Activated CD4-positive, alpha-beta T cell treated with anti-CD3 and anti-CD28 coated beads for 1 hour (primary cell): Measurements from ENCODE around the gene CAPN9.
"Not testable (repeated sequence)": the region's sequence is repeated elsewhere in the genome, so short reads cannot be mapped to it uniquely, and the experiment has no call there.

ENCODE experiments used
- DNase-seq: peaks from one replicate; pipeline ENCODE4 v3.0.0-alpha.2; 2020

CAPN9 gene

DNA sequence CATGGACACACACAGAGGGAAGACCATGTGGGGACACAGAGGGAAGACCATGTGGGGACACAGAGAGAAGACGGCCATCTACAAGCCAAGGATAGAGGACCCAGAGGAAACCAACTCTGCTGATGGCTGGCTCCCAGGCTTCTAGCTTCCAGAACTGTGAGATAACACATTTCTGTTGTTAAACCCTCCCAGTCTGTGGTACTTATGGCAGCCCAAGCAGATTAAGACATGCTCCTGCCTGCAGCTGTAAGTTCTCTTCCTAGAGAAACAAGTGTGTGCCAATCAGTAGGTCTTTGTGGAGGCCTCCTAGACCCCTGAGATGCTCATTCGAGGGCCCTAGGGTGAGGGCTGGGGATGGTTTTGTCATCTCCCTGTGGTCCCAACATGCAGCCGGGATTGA, 35.9 kb upstream of the CAPN9 start:
- DNase-seq = no peak

DNA sequence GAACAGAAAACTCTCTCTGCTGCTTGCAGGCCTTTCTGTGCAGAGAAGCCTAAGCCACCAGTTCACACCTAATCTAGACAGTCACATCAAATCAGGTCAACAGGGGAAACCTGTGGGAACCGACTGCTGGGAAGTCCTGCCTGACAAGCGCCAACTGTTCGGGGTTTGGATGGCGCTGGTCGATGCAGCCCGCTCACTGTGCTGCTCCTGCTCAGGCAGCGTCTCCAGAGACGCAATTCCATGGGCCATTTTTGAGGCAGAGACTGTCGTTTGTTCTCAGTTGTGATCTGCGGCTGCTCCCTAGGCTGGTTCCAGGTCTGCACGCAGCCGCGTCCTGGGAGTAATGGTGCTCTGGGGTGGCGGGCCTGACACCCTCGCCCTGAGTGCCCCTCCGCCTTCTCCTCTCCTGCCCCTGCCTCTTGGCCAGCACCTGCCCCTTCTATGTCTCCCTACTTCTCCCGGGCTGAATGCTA, 34.7 kb upstream of the CAPN9 start:
- DNase-seq = no peak

DNA sequence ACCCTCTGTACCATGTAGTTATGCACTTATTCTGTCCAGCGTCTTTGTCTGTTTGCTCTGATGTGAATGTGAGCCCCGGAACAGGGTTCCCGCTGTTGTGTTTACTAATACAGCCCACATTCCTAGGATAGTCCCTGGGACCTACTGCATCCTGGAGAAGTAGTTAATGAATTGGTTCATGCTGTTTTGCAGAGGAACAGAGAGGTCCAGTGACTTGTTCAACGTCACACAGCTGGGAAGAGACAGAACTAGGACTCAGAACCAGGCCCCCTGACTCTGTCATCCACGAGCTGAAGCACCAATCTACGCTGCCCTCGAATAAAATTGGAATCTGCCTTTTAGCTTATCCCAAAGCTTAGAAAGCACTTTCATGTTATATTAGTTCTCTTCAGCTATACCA, 34.0 kb upstream of the CAPN9 start:
- DNase-seq = no peak

DNA sequence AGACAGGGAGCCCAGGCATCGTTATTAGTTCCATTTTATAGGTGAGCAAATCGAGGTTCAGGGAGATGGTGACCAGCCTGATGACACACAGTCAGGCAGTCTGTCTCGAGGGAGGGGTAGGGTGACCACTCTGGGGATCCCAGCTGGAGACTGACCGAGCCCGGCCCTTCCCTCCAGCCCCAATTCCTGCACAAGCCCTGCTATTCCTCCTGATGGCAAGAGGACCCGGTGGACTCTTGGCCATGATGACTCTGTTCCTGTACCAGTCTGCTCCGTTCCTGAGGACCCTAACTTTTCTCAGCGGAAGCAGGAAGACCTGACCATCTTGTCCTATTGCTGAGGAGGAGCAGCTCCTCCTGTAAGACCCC, 33.7 kb upstream of the CAPN9 start:
- DNase-seq = no peak

DNA sequence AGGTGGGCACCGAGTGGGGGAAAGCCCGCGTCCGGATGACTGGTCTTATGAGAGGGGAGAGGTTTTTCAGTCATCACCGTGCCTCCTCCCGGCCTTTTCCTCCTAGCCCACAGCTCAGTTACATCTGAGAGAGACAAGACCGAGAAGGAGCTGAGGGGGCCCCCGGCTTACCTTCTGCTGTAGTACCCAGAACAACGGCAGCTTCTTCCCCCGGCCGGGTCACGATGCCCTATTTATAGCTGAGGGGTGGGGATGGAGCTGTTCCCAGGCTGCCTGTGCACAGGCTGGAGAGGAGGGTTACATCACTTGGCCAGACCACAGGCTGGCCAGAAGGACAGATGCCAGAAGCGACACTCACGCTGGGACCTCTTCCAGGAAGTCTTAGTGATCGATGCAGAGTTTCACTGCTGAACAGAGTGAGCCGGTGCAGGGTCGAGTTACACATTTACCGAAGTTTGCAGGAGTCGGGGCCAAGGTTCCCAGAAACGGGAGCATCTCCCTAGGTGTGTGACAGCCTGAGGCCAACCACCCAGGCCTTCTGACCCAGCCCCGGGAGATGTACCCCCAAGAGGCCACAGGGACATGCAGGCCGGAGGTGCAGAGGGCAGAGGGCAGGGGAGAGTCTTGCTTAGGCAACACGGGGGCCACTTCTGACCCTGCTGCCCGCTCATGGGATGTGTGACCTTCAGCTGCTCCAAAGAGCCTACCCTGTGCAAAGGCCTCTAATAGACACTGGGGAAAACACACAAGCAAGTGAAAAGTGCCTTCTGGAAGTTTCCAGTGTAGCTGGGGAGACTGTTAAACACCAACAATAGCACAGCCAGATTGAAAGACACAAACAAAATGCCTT, 33.0 kb upstream of the CAPN9 start, which contains the start of gene AGT:
TSS of gene AGT (minus strand) at position 208 of the 850 bp plus-strand sequence. CDS start 3,299 bp downstream, outside the sequence.
- no peak for DNase-seq

DNA sequence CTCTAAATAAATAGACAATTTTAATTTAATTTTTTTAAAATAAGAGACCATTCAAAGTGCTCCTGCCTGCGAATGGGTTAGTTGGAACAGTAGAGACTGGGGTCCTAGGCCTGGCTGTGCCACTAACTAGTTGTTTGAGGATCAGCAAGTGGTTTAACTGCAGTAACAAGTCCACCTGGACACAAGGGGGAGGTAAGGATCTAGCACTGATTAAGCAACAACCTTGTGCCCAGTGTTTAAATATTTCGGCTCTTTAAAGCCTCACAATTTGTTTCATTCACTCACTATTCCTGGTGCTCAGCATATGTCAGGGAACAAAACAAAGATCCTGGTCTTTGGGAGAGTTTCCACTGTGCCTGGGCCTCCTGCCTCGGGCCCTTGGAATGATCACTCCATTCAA, 31.7 kb upstream of the CAPN9 start:
- DNase-seq = no peak

DNA sequence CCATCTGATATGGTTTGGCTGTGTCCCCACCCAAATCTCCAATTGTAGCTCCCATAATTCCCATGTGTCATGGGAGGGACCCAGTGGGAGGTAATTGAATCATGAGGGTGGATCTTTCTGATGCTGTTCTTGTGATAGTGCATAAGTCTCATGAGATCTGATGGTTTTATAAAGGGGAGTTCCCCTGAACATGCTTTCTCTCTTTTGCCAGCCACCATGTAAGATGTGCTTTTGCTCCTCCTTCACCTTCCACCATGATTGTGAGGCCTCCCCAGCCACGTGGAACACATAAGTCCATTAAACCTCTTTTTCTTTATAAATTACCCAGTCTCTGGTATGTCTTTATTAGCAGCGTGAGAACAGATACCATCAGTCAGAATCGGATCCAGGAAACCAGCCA, 30.7 kb upstream of the CAPN9 start:
- DNase-seq = not testable (repeated sequence)

DNA sequence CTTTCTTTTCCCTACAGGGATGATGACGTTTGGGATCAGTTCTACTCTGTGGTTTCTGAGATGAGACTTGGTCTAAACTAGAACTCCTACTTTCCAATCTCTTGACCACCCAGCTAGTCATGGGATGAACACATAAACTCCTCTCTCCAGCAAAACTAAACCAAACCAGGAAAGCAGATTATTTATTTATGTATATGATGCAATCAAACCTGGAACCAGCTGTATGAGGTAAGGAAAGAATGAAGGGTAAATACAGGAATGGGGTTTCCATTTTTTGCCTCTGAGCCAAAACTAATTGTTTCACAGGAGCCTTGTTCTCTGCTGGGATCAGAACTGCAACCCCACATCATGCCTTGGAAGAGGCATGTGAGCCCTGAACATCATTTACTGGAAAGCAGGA, 29.9 kb upstream of the CAPN9 start:
- DNase-seq = no peak

DNA sequence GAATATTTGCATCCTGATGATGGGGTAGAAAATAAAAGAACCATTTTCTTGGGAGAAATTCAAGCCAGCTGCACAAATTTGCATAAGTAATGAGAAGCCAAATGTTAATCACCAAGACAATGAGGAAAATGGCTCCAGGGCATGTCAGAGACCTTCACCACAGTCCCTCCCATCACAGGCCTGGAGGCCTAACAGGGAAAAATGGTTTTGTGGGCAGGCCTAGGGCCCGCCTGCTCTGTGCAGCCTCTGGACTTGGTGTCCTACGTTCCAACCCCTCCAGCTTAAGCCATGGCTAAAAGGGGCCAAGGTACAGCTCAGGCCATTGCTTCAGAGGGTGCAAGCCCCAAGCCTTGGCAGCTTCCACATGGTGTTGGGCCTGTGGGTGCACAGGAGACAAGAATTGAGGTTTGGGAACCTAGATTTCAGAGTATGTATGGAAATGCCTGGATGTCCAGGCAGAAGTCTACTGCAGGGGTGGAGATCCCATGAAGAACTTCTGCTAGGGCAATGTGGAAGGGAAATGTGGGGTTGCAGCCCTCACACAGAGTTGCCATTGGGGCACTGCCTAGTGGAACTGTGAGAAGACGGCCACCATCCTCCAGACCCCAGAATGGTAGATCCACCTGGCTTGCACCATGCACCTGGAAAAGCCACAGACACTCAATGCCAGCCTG, 25.2 kb upstream of the CAPN9 start:
- DNase-seq = not testable (repeated sequence)

DNA sequence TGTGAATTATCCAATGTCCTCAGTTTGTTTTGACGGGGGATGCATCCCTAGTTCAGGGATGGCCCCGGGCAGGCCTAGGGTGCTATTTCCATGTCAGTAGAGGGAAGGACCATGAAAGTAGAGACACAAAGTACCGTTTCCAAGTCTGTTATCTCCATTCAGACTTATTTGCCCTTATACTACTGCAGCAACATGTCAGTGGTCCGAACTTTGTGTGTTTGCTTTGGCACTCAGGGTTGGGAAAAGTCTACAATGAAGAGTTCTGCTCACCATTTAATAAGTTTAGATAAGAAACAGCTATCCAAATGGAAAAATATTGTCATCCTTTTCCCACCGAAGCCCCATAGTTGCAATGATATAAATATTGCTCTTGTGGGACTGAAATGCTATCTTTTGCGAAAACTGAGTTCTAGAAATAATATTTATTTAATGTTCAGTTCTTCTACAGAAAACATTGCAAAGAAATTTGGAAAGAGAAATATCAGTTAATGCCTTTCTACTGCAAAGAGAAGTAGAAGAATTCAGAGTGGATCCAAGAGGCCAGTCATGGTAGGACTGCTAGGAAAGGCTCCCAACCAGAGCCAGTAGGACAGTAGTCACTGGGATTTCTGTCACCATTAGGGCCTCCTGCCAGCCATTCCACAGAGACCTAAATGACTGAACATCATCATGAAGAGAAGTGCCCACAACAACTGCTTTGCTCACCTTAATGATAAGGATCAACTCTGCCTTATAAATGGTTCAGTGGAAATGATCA, 21.8 kb upstream of the CAPN9 start:
- no peak for DNase-seq

DNA sequence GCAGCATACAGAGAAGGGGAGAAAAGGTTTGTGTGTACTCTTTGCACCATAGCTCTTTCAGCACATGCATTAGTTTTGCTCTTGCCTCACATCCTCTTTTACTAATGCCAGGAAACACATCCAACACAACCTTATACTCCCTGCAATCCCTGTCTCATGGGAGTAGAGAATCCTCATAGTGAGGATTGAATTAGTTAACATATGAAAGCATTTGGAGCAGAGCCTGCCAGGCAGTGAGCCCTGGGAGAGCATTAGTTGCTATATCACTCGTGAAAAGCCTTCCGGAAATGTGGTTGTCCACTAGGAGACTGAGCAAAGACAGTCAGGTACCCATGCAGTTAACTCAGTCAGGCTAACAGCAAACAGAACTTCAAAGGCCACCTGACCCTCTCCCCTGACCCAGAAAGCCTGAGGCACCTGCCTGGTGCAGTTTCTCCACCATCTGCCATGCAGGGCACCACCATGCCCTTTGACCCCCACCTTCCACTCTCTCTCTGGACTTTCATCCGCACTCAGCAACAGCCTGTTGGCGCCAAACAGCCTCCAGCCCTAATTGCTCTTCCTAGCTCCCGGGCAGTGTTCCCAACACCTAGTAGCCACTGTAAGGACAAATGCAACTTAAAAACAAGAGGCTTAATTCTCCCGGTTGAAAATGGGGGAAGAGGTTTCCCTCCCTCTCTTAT, 18.3 kb upstream of the CAPN9 start:
- no peak for DNase-seq

DNA sequence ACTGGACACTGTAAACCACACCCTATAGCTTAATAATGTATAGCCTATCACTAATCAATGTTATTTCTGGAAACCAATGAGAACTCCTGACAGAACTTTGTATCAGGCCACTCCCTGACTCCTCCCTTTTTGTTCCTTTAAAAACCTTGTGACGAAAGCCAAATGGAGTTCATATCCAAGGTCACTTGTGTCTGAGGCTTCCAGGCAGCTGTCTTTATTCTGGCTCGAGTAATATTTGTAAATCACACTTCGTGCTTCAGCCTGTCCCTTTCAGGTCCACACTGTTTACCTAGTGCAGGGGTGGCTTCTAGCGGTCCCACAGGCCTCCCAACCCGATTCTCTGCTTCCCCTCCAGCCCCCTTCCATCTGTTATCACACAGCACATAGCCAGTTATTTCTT, 16.2 kb upstream of the CAPN9 start:
- no peak for DNase-seq

DNA sequence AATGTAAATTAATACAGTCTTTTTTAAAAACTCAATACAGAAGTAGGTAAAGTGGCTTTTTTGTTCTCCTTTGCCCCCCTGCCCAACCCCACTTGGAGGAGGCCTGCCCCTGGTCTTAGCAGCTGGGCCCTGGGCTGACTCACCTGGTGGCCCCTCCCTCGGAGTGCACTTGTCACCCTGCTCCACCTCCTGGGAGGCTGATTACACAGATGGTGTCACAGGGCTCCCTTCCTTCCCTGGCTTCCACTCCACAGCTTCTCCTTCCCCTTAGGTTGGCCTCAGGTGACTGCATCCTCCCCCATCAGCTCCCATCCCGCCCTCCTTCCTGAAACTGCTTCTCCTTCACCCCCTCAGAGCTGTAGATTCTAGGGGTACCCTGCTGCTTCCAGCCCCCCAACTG, 11.7 kb upstream of the CAPN9 start:
- DNase-seq = no peak

DNA sequence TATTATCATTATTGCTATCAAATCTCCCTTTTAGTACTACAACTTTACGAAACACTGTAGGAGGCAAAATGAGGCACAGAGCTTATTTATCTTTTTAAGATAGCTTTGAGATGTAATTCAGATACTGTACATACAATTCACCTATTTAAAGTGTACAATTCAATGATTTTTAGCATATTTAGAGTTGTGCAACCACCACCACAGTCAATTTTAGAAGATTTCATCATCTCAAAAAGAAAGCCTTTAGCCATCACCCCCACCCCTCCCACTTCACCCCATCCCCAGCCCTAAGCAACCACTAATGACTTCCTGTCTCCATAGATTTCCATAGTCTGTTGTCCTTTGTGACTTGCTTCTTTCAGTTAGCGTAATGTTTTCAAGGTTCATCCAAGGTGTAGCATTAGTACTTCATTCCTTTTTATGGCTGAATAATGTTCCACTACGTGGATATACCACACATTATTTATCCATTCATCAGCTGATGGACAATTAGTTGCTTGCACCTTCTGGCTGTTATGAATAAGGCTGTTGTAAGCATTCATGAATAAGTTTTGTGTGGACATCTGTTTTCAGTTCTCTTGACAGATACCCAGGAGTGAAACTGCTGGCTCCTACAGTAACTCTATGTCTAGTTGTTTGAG, 9.4 kb upstream of the CAPN9 start:
- DNase-seq = no peak

DNA sequence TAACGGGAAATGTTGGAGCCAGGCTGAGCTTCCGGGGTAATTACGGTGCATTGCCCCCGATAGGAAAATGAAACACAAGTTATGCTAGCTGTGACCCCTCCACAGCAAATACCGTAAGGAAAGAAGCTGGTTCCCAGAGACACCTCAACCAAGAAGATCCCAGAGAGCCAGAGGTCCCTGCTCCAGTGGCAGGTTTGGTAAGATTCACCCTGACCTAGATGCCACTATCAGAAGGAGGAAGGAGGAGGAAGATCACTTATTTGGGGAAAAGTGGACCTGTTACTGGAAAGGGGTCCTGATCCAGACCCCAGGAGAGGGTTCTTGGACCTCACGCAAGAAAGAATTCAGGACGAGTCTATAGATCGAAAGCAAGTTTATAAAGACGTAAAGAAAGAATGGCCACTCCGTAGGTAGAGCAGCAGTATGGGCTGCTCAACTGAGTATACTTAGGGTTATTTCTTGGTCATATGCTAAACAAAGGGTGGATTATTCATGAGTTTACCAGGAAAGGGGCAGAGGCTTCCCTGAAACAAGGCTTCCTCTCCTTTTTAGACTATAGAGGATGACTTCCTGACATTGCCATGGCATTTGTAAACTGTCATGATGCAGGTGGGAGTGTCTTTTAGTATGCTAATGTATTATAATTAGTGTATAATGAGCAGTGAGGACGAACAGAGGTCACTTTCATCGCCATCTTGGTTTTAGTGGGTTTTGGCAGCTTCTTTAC, 7.5 kb upstream of the CAPN9 start:
- no peak for DNase-seq

DNA sequence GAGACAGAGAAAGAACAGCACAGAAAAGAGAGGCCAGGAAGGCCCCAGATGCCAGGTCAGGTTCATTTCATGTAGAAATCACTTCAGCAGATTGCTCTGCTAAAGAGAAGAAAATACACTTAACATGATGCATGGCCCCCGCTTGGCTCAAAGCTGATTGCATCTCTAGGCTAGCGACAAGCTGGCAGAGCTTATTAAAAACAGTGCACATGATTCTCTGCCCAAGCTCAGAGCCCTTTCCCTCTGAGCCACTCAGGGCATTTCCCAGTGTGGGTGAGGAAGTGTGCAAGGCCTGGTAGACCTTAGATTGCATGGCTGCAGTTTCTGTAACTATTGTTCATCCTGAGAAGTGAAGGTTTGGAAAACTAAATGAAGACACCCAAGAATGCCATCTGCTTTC, 3.3 kb upstream of the CAPN9 start:
- DNase-seq = no peak

DNA sequence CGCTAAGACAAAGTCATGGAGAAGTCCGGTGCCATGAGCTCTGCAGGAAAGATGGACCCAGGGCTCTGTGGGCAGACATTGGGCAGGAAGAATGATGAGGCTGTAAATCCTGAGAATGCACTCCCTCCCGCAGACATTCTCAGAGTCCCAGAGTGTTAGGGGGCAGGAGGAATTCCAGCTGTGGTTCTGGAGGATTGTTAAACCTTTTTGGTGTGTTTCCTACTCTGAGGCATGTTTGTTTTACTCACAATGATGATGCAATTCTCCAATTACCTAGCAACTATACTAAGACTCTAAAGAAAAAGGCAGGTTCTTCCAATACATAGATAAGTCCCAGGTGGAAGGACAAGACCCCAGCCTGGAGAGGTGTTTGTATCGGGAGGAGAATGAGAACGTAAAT, 2.8 kb upstream of the CAPN9 start:
- DNase-seq = no peak

DNA sequence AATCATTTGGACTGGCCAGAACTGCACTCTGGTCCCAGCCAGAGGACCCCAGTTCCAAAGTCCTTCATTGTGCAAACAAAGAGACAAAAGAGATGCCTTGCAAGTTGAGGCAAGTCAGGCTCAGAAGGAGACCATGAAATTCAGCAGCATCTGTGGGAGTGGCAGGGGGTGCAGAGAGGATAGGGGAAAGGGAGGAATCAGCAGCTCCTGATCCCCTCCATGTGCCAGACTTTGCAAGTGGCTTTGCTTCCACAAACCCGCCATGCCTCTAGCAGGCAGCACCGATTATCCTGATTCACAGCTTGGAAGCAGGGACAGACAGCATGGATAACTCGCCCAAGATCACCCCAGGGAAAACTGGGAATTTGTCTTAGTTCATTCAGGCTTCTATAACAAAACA, 2.1 kb upstream of the CAPN9 start:
- DNase-seq = no peak

DNA sequence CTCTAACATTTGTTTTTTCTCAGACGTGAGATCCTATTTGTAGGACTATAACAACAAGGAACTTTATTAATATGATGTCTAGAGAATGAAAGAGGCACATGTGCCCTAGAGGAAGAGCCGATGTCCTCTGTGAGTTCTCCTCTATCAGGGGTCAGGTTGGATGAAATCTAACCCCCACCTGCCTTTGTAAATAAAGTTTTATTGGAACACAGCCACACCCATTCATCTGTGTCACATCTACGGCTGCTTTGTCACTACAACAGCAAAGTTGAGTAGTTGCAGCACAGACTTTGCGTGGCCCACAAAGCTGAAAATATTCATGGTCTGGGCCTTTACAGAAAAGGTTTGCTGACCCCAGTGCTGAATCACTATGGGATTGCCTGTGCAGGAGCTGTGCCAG, 571 bp upstream of the CAPN9 start:
- no peak for DNase-seq

DNA sequence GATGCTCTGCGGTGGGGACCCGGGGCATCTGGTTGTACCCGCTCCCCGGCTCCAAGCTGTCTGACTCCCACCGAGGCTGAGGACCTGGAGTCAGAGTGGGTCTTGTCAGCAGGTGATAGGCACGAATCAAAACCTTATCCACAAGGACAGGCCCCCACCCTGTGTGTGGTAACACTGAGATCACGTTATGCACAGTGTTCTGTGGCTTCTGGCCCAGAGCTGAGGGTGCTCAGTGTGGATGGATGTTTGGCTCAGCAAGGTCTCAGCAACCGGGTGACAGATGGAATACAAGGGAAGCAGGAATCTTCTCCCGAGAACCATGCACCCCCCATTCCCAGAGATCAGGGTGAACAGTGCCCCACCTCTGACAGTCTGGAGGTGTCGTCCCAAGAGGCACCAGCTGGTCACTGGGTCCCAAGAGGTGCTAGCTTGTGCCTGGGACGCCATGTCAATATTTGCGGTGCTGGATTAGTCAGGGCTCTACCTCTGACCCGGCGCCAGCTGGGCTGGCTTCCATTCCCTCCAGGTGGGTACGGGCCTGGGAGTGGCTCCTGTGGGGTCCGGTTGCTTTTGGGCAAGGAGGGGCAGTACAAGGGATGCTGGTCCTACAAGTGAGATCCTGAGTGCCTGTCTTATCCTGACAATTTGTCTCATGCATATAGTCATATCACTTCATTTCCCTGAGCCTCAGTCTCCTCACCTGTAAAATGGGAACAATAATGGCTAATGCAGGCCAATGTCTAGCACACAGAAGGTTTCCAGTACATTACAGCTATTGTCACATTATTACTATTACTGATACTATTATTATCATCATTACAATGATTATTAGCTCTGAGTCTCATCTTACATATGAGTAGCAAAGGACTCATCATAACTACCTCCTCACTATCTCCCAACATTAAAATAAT, 957 bp downstream of the CAPN9 start:
- no peak for DNase-seq

DNA sequence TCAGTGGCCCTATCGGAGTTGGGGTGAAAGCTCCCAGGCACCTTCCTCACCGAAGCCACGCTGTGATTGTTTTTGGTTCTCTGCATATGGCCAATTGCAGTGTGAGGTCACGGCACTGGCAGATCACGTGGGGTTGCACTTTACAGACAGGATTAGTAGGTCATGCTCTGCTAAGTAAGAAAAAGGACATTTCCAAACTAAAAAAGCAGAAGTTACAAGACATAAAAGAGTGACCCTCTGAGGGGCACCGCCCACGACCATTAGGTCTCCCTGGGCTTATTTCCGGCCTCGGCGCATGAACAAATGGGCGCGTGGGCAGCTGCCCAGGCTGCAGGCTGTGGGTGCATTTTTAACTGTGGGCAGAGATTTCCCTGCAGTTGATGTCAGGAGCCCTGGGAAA, 2.0 kb downstream of the CAPN9 start:
- DNase-seq = no peak
